Upper lobe of left lung (tissue), 6 donors: ENCODE measurements around the gene DMD. TPM values are rescaled to one million over a fixed set of nuclear protein-coding genes. Genes with fewer than 3 reads are reported as not detected.

Source experiments
- ATAC-seq, 2 donors: fragments of 200-7000 bp; cut with Tn5 transposase; one replicate each; pipeline ENCODE4 v1.9.1; 2022; ENCODE audit warnings: mild to moderate bottlenecking in 2 of 2, moderate library complexity in 2 of 2; ENCODE audit not compliant: low FRiP score in 2 of 2
- DNase-seq, 2 donors: peaks; one replicate each; pipeline ENCODE4 v3.0.0-alpha.2; 2019 to 2020
- H3K27ac ChIP-seq, 4 donors: fragments of 200-600 bp; sonication (generic); one replicate each; pipeline ENCODE4 v1.5.1; 2016 to 2019
- H3K27me3 ChIP-seq, 4 donors: fragments of 200-600 bp; sonication (generic); one replicate each; pipeline ENCODE4 v1.5.1; 2017 to 2019
- H3K36me3 ChIP-seq, 4 donors: fragments of 200-600 bp; sonication (generic); one replicate each; pipeline ENCODE4 v1.5.1; 2016 to 2019
- H3K4me1 ChIP-seq, 4 donors: fragments of 200-600 bp; sonication (generic); one replicate each; pipeline ENCODE4 v1.5.1; 2018 to 2019
- H3K4me3 ChIP-seq, 4 donors: fragments of 200-600 bp; sonication (generic); one replicate each; pipeline ENCODE4 v1.5.1; 2017 to 2019; ENCODE audit warnings: mild to moderate bottlenecking in 2 of 4, moderate library complexity in 1 of 4
- H3K9me3 ChIP-seq, 4 donors: fragments of 200-600 bp; sonication (generic); one replicate each; pipeline ENCODE4 v1.5.1; 2018 to 2019
- EP300 ChIP-seq, 4 donors: sonication (generic); formaldehyde crosslinking; IDR thresholded peaks; one replicate each; pipeline ENCODE4 v1.5.1; 2017; ENCODE audit warnings: antibody characterized with exemption in 4 of 4, control low read depth in 2 of 4
- POLR2A ChIP-seq, 4 donors: fragments of 450-650 bp; IDR thresholded peaks; one replicate each; pipeline ENCODE4 v1.5.1; 2016 to 2017; ENCODE audit warnings: antibody characterized with exemption in 4 of 4, mild to moderate bottlenecking in 2 of 4
- POLR2AphosphoS5 ChIP-seq, 2 donors: sonication (generic); formaldehyde crosslinking; IDR thresholded peaks; one replicate each; pipeline ENCODE4 v1.5.1; 2017; ENCODE audit warnings: antibody characterized with exemption in 2 of 2
- WGBS, 2 donors: methylation state at CpG; one replicate each; pipeline ENCODE4 v1.1.5; 2017 to 2018; 5-methylcytosine and 5-hydroxymethylcytosine counted together
- total RNA-seq, 6 donors: library from RNA; depleted of rRNA in 4 of 6; stranded (reverse); fragments of >200 nt in 4 of 6; gene quantifications; one replicate each; pipeline versions ENCODE4 v1.1.0 to v1.2.1, GENCODE V29; 2016 to 2021
- TF ChIP-seq, protein P1 (sequence below), 6 experiments: fragments of 450-650 bp in 4 of 6; fragments of 200-600 bp in 2 of 6; sonication (generic) in 2 of 6; IDR thresholded peaks; one replicate each; pipeline ENCODE4 v1.5.1; 2016 to 2019; ENCODE audit warnings: antibody characterized with exemption in 6 of 6
- donor health status: DM: no; HTN: no; CAD: no; lungs with moderate emphysema.
- donor health status: DM: no; HTN: yes; CAD: no; lungs with severe emphysema.

Gene DMD
- total RNA-seq, 6 donors from 2014 or later = 12.5 to 37.0 (median 24.0) TPM

DNA sequence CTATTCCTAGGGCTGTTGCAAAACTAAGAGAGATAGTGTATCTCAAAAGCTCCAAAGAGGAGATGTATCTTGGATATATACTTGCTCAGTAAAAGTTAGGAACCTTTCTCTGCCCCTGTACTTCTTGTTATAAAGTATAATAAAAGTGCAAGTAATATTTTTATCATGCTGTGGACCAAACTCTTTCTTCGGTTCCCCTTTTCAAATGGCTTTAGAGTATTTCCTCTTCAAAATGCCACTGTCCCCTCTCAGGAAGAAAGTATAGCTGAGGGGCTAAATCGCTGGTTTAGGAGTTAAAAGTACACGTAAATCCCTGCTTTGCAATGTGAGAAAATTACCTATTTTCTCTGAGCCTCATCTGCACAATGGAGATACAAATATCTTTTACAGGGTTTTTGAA lies 1970.4 kb downstream of the DMD start:
- Histone ChIP-seq H3K9me3 (no peaks in the 10 kb centered on the region), H3K4me3 (no peak overlapping the region), H3K27me3 (no peaks in the 10 kb centered on the region), H3K4me1 (no peaks in the 10 kb centered on the region), H3K27ac (no peak overlapping the region), H3K36me3 (no peaks in the 10 kb centered on the region)
- TF ChIP-seq, protein P1, sequence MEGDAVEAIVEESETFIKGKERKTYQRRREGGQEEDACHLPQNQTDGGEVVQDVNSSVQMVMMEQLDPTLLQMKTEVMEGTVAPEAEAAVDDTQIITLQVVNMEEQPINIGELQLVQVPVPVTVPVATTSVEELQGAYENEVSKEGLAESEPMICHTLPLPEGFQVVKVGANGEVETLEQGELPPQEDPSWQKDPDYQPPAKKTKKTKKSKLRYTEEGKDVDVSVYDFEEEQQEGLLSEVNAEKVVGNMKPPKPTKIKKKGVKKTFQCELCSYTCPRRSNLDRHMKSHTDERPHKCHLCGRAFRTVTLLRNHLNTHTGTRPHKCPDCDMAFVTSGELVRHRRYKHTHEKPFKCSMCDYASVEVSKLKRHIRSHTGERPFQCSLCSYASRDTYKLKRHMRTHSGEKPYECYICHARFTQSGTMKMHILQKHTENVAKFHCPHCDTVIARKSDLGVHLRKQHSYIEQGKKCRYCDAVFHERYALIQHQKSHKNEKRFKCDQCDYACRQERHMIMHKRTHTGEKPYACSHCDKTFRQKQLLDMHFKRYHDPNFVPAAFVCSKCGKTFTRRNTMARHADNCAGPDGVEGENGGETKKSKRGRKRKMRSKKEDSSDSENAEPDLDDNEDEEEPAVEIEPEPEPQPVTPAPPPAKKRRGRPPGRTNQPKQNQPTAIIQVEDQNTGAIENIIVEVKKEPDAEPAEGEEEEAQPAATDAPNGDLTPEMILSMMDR (IDR thresholded peaks at IDR 0.05) = no peak
- TF ChIP-seq POLR2A (IDR thresholded peaks at IDR 0.05) = no peak
- TF ChIP-seq POLR2AphosphoS5 (IDR thresholded peaks at IDR 0.05) = no peak
- TF ChIP-seq EP300 (IDR thresholded peaks at IDR 0.05) = no peak
- no peak for ATAC-seq
- no peak for DNase-seq
- 57 to 70% methylated on average over 3 of the region's 3 CpGs for WGBS, 2 donors

DNA sequence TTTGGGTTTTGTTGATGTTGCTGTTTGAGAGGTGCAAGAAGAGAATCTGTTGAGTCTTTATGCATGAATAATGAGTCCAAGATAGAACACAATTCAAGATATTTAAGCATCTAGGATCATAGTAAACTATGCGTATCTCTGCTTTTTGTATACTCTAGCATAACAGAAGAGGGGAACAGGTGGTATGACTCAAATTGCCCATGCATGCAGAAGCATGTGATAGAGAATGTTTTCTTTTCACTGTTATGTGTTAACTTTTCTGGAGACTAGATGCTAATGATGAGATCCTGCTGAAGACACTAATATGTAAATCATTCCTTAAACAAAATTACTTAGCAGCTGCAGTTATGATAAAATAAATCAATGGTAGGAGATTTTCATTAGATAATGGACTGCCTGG lies 1974.2 kb downstream of the DMD start:
- Histone ChIP-seq H3K27ac (no peak overlapping the region), H3K4me3 (no peak overlapping the region), H3K9me3 (no peaks in the 10 kb centered on the region), H3K4me1 (no peaks in the 10 kb centered on the region), H3K27me3 (no peaks in the 10 kb centered on the region), H3K36me3 (no peaks in the 10 kb centered on the region)
- DNase-seq (no peak), ATAC-seq (no peak)
- TF ChIP-seq POLR2A (IDR thresholded peaks at IDR 0.05) (no peak), POLR2AphosphoS5 (IDR thresholded peaks at IDR 0.05) (no peak), EP300 (IDR thresholded peaks at IDR 0.05) (no peak)
- TF ChIP-seq, protein P1 (IDR thresholded peaks at IDR 0.05) = no peak
- 87 to 100% methylated on average over 1 of the region's 1 CpG for WGBS, 2 donors

DNA sequence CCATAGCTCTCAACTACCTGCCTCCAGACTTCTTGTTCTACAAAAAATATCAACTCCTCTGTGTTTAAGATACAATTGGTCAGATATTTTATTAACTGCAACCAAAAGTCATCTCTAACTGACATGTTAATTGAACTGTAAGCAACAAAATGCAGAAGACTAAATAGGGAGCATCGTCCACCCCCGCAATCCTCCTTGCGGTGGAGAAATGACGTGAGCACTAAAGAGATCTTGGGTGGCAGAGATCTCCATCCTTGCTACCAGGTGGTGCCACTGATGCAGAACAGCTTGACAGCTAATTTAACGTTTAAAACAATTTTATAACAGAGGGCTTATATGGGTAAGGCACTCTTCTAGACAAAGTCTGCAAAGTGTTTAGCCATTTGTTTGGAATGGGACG lies 1975.1 kb downstream of the DMD start:
- Histone ChIP-seq H3K36me3 (no peaks in the 10 kb centered on the region), H3K4me3 (no peak overlapping the region), H3K9me3 (no peaks in the 10 kb centered on the region), H3K4me1 (no peaks in the 10 kb centered on the region), H3K27me3 (no peaks in the 10 kb centered on the region), H3K27ac (no peak overlapping the region)
- no peak for ATAC-seq
- TF ChIP-seq POLR2A (IDR thresholded peaks at IDR 0.05) (no peak), POLR2AphosphoS5 (IDR thresholded peaks at IDR 0.05) (no peak), EP300 (IDR thresholded peaks at IDR 0.05) (no peak)
- TF ChIP-seq, protein P1 (IDR thresholded peaks at IDR 0.05) = no peak
- no peak for DNase-seq
- 62 to 69% methylated on average over 6 of the region's 6 CpGs for WGBS, 2 donors

DNA sequence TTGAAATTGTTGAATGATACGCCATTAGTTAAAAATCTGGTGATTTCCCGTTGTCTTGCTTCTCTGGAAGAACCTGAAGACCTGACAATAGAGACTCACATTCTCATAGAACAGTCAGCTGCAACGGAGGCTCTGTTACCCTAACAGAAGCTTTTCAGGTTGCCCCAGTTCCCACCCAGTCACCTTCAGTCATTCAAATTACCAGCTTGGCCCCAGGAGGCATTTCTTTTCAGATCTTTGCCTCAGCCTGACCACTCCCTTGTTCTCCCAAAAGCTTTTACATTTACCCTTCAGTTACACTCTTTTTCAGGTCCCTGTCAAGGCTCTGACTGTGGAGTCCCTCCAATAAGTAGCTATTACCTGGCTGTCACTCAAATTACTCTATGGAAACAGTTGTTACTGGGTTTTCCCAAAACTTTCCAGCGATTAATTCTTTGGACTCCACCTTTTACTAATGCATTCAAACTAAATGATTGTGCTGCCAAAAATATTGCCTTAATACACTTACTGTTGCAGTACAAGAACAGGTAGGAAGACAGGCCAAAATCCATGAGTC lies 1977.3 kb downstream of the DMD start:
- Histone ChIP-seq H3K27me3 (no peaks in the 10 kb centered on the region), H3K36me3 (no peaks in the 10 kb centered on the region), H3K27ac (no peak overlapping the region), H3K4me1 (no peaks in the 10 kb centered on the region), H3K9me3 (no peaks in the 10 kb centered on the region), H3K4me3 (no peak overlapping the region)
- no peak for DNase-seq
- no peak for TF ChIP-seq POLR2A (IDR thresholded peaks at IDR 0.05)
- no peak for TF ChIP-seq POLR2AphosphoS5 (IDR thresholded peaks at IDR 0.05)
- TF ChIP-seq, protein P1 (IDR thresholded peaks at IDR 0.05) = no peak
- TF ChIP-seq EP300 (IDR thresholded peaks at IDR 0.05) = no peak
- 64 to 83% methylated on average over 4 of the region's 4 CpGs for WGBS, 2 donors
- no peak for ATAC-seq

DNA sequence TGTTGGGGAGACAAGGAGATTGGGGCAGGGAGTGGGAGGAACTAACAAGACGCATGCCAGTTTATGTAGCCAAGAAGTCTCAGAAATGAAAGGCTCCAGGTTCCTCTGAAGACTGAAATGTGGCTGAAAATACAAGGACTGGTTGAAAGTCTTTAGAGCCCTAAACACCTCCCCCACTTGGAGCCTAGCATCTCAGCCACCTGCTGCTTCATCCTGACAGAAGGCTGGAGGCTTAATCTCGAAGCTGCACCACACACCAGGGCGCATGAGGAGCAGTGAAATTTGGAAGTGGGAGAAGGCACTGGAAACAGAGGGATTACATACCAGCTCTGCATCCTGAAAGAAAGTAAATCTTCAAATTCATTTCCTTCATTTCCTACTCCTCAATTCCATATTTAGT lies 1978.8 kb downstream of the DMD start:
- DNase-seq (no peak), ATAC-seq (no peak)
- no peaks in the 10 kb centered on the region for H3K27me3 ChIP-seq
- no peaks in the 10 kb centered on the region for H3K36me3 ChIP-seq
- WGBS, 2 donors = 58 to 67% methylated on average over 2 to 3 of the region's 3 CpGs
- no peak overlapping the region for H3K27ac ChIP-seq
- no peaks in the 10 kb centered on the region for H3K9me3 ChIP-seq
- peaks cover 0 to 5% (median 0%) of the 10 kb centered on the region in 4 donors for H3K4me1 ChIP-seq
- H3K4me3 ChIP-seq = no peak overlapping the region
- TF ChIP-seq, protein P1 (IDR thresholded peaks at IDR 0.05) = no peak
- no peak for TF ChIP-seq POLR2AphosphoS5 (IDR thresholded peaks at IDR 0.05)
- no peak for TF ChIP-seq POLR2A (IDR thresholded peaks at IDR 0.05)
- TF ChIP-seq EP300 (IDR thresholded peaks at IDR 0.05) = no peak
